HG03159 (cell line): ENCODE measurements around the gene CAMK2B.
A peak's percentile ranks its signal among the peaks of the same experiment; 100 is the strongest.

Experiments used
- ATAC-seq: cut with Tn5 transposase; IDR thresholded peaks from one replicate; pipeline ENCODE4 v1.9.1; 2021; ENCODE audit warnings: mild to moderate bottlenecking, moderate library complexity; ENCODE audit not compliant: unreplicated experiment

The CAMK2B gene

DNA sequence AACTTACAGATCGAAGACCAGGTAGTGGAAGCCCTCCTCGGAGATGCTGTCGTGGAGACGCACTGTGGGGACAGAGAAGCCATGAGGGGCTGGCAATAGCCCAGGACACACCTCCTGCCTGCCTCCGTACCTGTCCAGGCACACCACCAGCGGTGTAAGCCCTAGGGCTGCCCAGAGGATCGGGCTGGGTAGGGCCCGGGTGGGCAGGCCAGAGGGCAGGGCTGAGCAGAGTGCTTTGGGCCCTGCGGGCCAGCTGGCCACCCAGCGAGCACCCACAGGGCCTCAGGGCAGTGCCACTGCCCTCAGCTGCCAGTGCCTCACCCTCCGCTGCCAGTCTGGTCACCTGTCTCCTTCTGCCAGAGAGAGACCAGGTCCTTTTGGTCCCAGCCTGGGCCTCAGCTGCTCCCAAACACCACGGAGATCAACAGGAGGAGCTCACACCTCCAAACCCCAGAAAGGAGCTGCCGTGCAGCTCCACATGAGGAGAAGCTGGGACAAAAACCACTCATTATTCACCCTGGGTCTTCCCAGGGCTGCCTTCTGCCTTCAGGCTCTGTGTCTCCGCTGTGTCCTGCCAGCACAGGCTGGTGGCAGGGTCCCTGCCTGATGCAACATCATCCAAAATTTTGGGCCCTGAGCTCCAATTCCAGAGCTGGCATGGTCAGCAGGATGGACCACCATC lies 66.4 kb downstream of the CAMK2B start:
- no peak for ATAC-seq

DNA sequence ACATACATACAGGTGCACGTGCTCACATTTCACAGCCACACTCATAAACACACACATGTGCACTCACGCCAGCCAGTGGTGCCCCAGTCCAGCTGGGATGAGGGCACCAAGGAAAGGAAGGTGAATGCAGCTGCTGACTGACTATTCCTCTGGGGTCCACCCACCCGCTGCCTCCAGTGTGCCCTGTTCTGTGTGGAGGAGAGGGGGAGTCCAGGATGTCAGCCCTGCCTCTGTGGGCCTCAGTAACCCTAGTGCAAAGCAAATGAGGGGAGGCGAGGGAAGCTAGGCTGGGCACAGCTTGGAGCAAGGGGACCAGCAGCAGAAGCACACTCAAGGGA lies 67.0 kb downstream of the CAMK2B start:
- no peak for ATAC-seq

DNA sequence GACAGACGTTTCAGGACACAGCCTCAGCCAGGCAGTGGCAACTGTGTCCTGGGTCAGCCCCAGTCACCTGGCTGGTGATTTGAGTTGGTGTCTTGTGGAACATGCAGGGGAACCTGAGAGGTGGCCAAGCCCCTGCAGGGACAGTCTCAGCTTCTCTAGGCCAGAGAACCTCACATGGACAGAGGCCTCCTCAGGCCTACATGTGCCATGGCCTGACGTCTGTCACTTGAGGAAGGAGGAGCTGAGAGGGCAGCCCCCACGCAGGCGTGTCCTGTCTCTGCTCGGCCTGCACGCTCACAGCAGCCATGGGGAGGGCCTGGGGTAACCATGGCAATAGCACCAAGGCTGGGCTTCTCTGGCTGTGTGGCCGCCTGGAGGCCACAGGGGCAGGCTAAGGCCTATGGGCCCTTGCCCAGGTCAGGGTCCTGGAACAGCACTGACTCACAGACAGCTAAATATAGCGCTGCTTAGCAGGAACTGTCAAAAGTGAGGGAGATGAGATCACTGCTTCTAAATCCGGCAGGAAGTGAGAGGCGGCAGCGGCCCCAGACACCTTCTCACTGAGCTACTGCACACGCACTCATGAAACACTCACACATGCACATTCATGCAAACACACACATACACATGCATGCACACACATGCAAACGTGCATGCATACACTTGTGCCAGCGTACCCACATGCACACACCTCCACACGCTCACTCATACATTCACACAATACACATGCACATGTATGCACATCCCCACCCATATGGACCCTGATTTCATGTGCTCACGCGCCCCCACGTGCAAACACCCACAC lies 67.6 kb downstream of the CAMK2B start:
- peak; percentile 88 for ATAC-seq

DNA sequence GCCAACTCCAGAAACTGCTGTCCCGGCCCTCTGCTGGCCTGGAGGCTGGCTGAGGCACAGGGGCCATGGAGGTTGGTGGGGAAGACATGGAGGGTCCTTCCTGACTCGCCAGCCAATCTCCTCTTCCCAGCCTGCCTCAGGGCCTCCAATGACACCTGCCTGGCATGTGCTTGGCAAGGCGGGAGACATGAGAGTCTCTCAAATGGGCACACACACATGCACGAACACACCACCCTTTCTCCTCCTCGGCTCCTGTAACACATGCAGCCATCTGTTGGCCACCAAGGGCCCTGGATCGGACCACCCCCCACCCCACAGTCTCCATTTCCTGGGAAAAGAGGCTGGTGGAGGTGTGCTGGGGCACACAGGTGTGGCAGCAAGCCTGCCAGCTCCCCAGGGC lies 68.2 kb downstream of the CAMK2B start:
- no peak for ATAC-seq

DNA sequence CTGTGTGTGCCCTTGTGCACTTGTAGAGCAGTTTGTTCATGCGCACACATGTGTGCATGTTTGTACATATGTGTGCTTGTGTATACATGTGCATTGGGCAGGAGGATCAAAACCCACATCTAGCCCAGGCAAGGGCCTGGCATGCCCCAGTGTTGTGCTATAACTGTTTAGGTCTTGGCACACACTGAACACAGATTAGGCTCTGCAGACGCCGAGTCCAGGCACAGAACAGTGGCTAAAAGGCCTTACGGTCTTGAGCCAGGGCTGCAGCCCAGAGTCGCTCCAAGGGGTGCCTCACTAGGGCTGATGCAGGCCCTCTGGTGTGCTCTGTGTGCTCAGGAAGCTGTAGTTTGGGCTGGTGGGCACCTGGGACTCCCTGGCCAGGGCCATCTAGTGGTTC lies 68.9 kb downstream of the CAMK2B start:
- no peak for ATAC-seq

DNA sequence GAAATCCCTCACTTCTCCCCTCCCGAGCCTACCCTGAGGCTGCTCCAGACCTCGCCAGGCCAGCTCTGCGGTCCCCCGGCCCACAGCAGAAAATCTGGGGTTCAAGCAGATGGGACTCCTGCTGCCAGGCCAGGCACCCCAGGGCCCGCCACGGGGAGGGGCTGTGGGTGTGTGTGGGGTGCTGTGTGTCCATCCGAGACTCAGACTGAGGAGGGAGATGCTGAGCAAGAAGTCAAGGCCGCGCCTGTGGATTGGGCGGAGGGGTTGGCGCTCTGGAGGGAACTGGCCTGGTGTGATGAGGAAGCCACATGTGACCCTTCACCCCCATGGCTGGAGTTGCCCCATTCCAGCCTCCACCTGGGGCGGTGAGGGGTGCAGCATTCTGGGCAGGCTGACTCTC lies 73.5 kb downstream of the CAMK2B start:
- ATAC-seq = no peak

DNA sequence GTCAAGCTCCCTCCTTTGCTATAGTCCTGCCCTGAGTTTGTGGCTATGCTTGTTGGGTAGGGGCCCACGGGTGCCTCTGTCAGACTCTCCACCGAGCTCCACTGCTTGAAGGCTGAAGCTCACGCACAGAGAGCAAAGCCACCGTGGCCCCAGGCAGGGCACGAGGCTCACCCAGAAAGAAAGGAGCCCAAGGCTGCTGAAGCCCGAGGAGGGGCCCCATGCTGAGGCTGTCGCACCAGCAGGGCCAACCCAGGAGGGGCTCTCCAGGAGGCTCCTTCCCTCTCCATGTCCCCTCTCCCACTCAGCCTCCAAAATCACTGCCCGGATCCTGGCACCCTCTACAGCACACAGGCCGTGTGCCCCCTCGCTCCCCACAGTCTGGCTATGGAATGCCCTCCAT lies 74.1 kb downstream of the CAMK2B start:
- no peak for ATAC-seq

DNA sequence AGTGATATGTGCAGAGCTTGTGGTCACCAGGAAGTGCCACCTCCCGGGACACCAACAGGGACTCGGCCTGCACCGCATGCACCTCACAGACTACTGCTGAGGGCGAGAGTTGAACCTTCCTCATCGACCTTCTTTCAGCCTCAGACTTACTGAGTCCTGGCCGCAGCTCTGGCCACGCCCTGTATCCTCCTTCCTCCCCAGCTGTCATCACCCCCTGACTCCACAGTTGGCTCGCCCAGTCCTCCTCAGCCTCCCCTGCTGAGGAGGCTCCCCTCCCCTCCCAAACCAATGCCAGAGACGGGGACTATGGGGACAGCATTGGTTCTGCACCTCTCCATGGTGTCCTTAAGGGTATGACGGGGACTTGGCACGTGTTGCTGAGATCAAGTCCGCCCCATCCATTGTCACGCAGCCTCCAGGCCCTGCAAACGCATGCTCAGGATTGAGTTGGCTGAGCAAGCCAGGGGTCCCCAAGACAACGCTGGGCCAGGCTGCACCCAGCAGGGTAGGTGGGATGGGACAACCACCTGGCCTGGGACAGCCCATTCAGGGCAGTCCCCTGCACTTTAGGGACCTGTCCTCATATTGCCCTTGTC lies 75.7 kb downstream of the CAMK2B start:
- no peak for ATAC-seq

DNA sequence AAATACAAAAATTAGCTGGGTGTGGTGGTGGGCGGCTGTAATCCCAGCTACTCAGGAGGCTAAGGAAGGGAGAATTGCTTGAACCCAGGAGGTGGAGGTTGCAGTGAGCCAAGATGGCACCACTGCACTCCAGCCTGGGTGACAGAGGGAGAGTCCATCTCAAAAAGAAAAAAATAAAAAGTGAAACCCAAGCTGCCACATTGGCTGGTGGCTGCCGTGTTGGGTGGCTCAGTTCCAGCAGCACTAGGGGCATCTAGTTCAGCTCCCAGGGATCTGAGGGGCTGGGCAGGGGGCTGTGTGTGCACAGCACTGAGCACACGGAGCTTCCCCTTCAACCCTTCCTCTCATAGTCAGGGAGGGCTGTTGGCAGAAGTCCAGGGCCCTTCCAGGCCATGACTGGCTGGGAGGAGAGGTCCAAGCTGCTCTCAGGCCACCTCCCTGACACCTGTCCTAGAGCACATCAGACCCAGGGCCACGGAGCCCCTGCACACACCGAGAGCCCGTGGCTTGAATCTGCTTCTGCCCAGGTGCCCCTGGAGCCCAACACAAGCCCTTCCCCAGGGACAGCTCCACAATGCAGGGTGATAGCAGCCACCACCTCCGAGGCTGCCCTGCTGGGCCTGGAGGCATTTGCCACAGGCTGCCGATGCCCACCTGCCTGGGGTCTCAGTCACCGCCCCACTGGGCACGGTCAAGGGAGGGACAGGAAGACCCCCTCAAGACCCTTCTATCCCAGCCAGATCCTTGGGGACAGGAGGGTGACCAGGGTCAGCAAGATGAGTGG lies 77.3 kb downstream of the CAMK2B start:
- ATAC-seq = no peak

DNA sequence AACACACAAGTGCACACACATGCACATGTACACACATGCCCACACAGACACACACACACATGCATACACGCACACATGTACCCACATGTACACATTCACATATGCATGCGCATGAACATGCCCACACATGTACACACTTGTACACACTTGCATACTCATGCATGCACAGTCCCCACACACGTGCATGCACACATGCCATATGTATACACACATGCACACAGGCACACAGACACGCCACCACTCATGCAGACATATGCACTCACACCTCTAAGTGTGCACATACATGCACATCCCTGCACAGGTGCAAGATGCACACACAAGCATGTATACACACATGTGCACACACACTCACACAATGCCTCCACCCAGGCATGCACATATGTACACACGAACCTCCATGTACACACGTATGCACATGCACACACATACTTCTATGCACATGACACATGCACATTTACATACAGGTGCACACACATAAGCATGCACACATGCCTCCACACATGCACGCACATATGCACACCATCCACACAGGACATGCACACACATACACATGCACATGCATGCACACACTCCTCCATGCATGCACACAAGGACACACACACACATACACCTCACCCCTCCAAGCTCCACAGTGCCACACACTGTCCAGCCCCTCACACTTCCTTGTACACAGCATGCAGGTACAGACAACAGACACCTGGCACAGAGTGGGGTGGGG lies 78.8 kb downstream of the CAMK2B start:
- ATAC-seq = no peak

DNA sequence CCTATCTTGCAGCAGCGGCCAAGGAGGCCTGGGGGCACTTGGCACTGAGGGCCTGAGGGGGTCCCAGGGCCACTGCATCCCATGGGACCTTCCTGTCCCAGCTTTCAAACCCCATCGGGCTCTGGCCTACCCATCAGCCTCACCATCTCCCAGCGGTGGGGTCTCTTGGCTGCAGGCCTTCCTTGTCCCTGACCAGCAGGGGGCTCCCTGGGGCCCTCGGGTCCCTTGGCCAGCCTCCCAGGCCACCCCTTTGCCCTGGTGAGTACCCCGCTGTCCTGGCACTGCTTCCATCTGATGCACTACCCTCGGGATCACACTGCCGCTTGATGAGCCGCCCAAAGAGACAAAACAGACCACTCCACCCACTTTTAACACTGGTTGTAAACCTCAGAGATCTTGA lies 81.1 kb downstream of the CAMK2B start:
- ATAC-seq = no peak

DNA sequence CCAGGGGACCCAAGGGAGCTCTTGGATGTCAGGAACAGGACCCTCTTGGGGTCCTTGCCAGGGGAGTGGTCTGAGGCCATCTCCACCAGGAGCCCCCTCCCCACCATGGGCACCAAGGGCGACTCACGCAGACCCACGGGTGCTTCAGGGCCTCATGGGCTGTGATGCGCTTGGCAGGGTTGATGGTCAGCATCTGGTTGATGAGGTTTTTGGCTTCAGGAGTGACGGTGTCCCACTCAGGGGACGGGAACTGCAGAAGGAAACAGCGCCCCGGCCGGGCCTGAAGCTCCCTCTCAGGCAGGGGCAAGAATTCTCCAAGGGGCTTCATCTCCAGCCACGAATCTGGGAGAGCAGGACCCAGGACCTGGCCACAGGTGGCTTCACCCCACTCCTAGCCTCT lies 83.3 kb downstream of the CAMK2B start:
- ATAC-seq = no peak

DNA sequence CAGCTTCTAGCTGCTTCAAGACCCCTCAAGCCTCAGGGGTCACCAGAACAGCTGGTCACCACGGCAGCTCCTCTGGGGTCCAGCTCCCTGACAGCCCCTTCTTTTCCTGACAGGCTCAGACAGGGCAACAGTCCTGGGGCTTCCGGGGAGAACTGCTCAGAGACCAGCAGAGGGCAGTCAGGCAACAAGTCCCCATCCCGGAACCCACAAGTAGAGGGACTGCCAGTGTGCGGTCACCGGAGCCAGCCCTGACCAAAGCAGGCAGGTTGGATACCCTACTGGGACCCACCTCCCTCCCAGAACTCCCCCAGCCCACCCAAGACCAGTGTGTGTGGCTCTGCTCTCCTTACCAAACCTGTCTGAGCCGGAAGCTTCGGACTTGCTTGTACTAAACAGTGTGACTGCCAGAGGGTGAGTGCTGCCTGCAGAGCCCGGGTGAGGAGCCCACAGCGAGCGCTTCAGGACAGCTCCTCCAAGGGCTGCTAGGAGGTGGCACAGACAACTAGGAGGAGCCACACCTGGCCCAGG lies 84.3 kb downstream of the CAMK2B start:
- ATAC-seq = no peak

DNA sequence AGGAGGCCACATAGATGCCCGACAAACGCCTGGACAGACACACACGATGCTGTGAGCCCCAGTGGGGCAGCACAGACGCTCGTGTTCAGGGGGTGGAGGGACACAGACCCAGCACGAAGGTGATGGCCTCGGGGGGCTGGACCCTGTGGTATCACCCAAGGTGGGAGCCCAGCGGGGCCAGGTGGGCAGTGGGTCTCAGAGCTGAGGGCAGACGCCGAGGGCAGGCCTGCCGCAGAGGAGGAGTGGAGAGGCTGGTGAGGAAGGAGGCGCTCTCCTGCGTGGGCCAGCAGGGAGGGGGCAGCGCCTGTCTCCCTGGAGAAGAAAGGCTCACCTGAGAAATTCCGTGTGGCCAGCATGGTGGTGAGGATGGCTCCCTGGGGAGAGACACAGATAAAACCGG lies 85.0 kb downstream of the CAMK2B start:
- ATAC-seq = no peak

DNA sequence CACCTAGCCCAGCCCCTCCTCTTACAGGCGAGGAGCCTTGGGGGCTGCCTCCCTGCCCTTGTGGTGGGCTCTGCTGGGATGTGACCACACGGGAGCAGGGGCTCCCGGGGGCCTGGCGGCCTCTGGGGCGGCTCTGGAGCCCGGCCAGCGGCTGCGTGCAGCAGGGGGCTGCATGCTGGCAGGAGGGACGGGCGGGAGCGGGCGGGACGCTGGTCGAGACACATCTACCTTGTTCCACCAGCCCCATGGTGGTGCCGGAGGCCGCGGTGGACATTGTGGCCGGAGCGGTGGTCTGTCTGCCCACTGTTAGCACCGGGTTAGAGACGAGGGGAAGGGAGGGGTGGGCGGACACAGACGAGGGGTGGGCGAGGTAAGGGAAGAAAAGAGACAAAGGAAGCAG lies 86.0 kb downstream of the CAMK2B start:
- no peak for ATAC-seq

DNA sequence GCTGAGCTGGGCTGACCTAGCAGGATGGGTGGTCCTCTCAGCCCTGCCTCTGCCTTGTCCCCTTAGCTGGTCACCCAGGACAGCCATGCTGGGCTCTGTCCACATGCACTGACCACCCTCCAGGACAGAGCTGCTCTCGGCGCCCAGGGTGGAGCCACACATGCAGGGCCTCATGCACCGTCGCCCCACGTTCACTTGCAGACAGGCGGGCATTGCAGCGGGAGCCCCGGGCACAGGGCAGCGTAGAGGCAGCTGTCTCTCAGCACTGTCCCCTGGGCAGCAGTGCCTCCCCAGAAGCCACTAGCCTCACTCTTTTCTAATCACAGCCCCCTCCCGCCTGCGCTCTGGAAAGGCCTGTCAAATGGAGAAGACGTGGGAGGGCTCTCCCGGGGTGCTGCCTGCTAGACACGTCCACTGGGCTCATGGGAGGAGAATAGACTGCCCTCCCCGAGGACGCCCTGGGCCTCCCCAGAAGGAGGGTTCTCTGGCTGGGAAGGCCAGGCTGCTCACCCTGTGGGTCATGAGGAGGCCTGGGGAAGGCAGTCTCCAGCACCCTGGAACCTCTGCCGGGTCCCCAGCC lies 87.2 kb downstream of the CAMK2B start:
- ATAC-seq = no peak

DNA sequence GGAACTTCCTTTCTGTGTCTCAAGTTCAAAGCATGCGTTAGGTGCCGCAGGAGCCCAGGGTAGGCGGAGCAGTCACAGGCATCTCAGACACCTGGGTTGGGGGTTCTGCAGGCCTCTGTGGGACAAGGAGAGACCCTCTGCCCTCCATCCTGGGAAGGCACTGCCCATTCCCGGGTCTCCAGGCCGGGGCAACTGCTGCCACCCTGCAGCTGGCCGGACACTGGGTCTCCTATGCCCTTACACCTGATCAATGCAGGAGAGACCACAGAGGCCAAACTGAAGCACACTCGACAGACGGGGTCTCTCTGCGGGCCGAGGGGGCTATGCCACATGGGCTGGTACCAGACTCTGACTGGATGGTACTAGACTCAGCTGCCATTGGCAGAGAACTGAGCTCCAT lies 87.7 kb downstream of the CAMK2B start:
- no peak for ATAC-seq

DNA sequence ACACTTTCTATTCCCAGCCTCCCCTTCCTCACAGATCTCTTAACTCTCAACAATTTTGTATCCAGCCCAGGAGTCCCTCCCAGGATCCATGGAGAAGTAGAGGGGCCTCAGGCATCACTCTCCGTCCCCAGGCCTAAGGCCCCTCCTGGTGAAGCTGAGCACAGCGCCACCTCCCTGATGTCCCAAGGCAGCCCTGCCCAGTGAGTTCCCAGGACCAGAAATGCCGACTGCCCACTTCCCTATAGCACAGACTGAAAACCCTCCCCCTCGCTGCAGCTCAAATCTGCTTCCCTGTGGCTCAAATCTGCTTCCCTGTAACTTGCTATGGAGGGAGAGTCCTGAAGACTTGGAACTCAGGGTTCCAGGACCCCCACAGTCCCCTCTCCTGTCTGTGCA lies 89.1 kb downstream of the CAMK2B start:
- ATAC-seq = no peak

DNA sequence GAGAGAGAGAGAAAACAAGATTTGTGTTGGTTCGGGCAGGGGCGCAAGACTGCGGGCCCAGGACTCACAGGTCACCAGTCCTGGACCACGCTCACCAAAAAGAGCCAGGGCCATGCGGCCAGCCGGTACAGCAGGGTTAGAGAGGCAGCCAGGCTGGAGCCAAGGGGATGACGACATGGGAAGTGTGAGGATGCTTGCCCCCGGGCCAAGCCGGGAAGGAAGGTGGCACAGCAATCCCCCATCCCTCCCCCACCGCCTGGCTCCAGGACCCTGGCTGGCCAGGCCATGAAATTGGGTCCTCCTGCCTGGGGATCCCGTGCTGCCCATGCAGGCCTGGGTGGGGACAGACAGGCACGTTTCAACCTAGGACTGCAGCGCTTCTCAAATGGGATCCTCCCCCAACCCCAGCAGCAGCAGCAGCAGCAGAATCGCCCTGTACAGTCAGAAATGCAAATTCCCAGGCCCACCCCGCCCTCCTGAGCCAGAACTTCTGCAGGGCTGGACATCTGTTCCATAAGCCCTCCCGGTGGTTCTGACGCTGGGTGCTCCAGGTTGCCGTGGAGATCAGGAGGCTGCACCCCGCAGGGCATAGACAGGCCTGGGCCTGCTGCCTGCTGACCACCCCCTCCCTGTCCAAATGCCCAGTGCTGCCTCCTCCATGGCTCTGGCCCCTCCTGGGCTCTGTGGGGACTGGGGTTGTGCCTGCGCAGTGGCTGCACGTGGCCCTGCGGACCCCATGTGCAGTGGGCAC lies 89.6 kb downstream of the CAMK2B start:
- ATAC-seq = no peak

DNA sequence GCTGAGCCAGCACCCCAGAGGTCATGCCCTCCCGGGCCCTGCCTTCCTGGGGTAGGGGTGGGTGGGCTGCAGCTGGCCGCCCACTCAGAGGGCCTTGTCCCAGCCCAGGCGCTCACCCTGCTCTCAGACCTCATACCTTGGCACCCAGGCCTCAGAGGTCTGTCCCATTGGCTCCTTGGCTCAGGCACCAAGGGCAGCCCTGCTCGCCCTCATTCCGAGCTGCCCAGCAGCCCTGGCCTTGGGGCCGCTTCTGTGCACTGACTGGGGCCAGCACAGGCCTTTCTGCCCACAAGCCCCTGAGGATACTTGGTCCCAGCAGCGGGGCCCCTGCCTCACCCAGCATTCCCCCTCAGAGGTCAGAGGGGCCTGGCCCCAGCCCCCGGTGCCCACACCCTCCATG lies 90.3 kb downstream of the CAMK2B start:
- ATAC-seq = no peak
